MM.1S (cell line): Measurements from ENCODE around the gene IRX6.

Experiments used
- DNase-seq: peaks from one replicate; pipeline ENCODE4 v3.0.0-alpha.2; 2015
- H2AFZ ChIP-seq: fragments of 300-600 bp; sonication (generic); 2 replicates; pipeline ENCODE4 v1.6.0; 2016; ENCODE audit warnings: antibody characterized with exemption, low read length
- H3F3A ChIP-seq: fragments of 300-600 bp; sonication (generic); 2 replicates; pipeline ENCODE4 v1.6.1; 2016; ENCODE audit warnings: mild to moderate bottlenecking, antibody characterized with exemption, low read length, moderate library complexity, mixed read lengths; ENCODE audit not compliant: insufficient read depth
- H3K27ac ChIP-seq: fragments of 300-600 bp; sonication (generic); 2 replicates; pipeline ENCODE4 v1.5.1; 2016; ENCODE audit warnings: mild to moderate bottlenecking, low read length
- H3K27me3 ChIP-seq: fragments of 300-600 bp; sonication (generic); replicated peaks from 2 replicates; pipeline ENCODE4 v1.6.0; 2016; ENCODE audit warnings: low read length; ENCODE audit not compliant: insufficient read depth
- H3K36me3 ChIP-seq: fragments of 300-600 bp; sonication (generic); replicated peaks from 2 replicates; pipeline ENCODE4 v1.6.1; 2016; ENCODE audit warnings: mild to moderate bottlenecking, low read length, mixed read lengths; ENCODE audit not compliant: insufficient read depth
- H3K4me1 ChIP-seq: fragments of 300-600 bp; sonication (generic); 2 replicates; pipeline ENCODE4 v1.6.1; 2016; ENCODE audit warnings: low read length, mixed read lengths
- H3K4me2 ChIP-seq: fragments of 300-600 bp; sonication (generic); 2 replicates; pipeline ENCODE4 v1.6.0; 2016; ENCODE audit warnings: low read depth, low read length
- H3K4me3 ChIP-seq: fragments of 300-600 bp; sonication (generic); 2 replicates; pipeline ENCODE4 v1.5.1; 2016; ENCODE audit warnings: low read length, mixed read lengths
- H3K79me2 ChIP-seq: fragments of 300-600 bp; sonication (generic); 2 replicates; pipeline ENCODE4 v1.6.1; 2016; ENCODE audit warnings: mixed run types, low read length, mixed read lengths
- H3K9ac ChIP-seq: fragments of 300-600 bp; sonication (generic); 2 replicates; pipeline ENCODE4 v1.6.1; 2016; ENCODE audit warnings: low read length, mixed read lengths
- H3K9me2 ChIP-seq: fragments of 300-600 bp; sonication (generic); replicated peaks from 2 replicates; pipeline ENCODE4 v1.6.1; 2016; ENCODE audit warnings: mild to moderate bottlenecking, low read length, mixed read lengths; ENCODE audit not compliant: insufficient read depth
- H3K9me3 ChIP-seq: fragments of 300-600 bp; sonication (generic); replicated peaks from 2 replicates; pipeline ENCODE4 v1.6.1; 2016; ENCODE audit warnings: mild to moderate bottlenecking, low read length, mixed read lengths; ENCODE audit not compliant: insufficient read depth
- H4K20me1 ChIP-seq: fragments of 300-600 bp; sonication (generic); 2 replicates; pipeline ENCODE4 v1.6.1; 2016; ENCODE audit warnings: mild to moderate bottlenecking, low read length, moderate library complexity, mixed read lengths; ENCODE audit not compliant: insufficient read depth
- CTCF ChIP-seq: fragments of 300-600 bp; sonication (generic); IDR thresholded peaks from 2 replicates; pipeline ENCODE4 v1.5.1; 2016; ENCODE audit warnings: antibody characterized with exemption, low read length, mixed read lengths
- EZH2 ChIP-seq: fragments of 300-600 bp; sonication (generic); optimal IDR thresholded peaks from 2 replicates; pipeline ENCODE3; 2017; ENCODE audit warnings: low read depth, mild to moderate bottlenecking, antibody characterized with exemption, low read length, mixed read lengths
- EZH2phosphoT487 ChIP-seq: fragments of 300-600 bp; sonication (generic); IDR thresholded peaks from 2 replicates; pipeline ENCODE4 v1.6.1; 2018; ENCODE audit warnings: antibody characterized with exemption, low read length

Gene IRX6

GRCh38 chr16:55346475-55346874 lies 22.5 kb downstream of the IRX6 start:
- no peak for DNase-seq
- Histone ChIP-seq H3K9ac (no peak overlapping the region), H3K27ac (no peak overlapping the region), H3K4me3 (no peak overlapping the region), H3K27me3 (no peaks in the 10 kb centered on the region), H2AFZ (no peak overlapping the region), H4K20me1 (no peaks in the 10 kb centered on the region), H3F3A (no peaks in the 10 kb centered on the region), H3K9me2 (no peaks in the 10 kb centered on the region), H3K79me2 (no peaks in the 10 kb centered on the region), H3K4me1 (no peaks in the 10 kb centered on the region), H3K4me2 (no peak overlapping the region), H3K36me3 (no peaks in the 10 kb centered on the region), H3K9me3 (no peaks in the 10 kb centered on the region)
- no peak for TF ChIP-seq EZH2phosphoT487

DNA sequence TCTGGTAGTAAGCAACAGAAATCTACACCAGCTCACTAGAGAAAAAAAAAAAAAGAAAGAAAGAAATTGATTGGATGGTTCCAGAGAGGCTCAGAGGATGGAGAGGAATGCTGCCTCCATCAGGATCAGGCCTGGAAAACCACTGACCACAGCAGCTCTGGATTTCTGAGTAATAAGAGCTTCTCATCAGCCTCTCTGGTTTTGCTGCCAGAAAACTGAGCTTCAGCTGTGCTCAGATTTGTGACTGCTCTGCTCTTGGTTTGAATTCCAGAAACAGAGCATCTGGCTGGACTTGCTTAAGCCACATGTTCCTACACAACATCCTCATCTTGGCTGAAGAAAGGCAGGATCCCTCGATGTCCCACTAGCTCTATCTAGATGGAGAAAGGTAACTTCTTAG lies 25.9 kb downstream of the IRX6 start:
- no peaks in the 10 kb centered on the region for H3K9me2 ChIP-seq
- DNase-seq = no peak

DNA sequence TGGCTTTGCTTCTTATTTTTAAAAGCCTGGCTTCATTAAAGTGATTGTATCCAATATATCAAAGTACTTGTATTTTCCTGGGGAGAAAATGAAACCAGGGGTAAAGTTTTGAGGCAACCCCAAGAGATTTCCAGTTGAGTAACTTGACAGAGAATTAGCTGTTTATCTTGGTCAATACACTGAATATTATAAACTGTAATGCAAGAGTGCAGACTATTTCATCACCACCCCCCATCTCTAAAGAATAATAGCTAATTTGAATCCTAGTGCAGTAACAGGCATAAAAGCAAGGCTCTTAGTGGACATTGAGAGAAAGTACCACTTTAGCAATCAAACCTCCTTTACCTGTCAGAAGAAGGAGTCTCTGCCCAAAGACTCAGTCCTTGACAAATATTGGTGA lies 27.0 kb downstream of the IRX6 start:
- H4K20me1 ChIP-seq = no peaks in the 10 kb centered on the region
- no peak overlapping the region for H3K27ac ChIP-seq
- H3K4me3 ChIP-seq = no peak overlapping the region
- no peak for TF ChIP-seq EZH2
- TF ChIP-seq EZH2phosphoT487 = no peak
- no peak for TF ChIP-seq CTCF
- H3K9me2 ChIP-seq = no peaks in the 10 kb centered on the region
- no peaks in the 10 kb centered on the region for H3F3A ChIP-seq
- H3K4me2 ChIP-seq = no peak overlapping the region
- DNase-seq = no peak
- no peaks in the 10 kb centered on the region for H3K9me3 ChIP-seq
- H3K79me2 ChIP-seq = no peaks in the 10 kb centered on the region
- no peak overlapping the region for H3K9ac ChIP-seq
- H2AFZ ChIP-seq = no peak overlapping the region
- H3K27me3 ChIP-seq = no peaks in the 10 kb centered on the region
- no peaks in the 10 kb centered on the region for H3K4me1 ChIP-seq
- no peaks in the 10 kb centered on the region for H3K36me3 ChIP-seq

More for the DNA sequence above, 25.9 kb downstream of the IRX6 start:
- no peak overlapping the region for H3K9ac ChIP-seq
- H3K4me3 ChIP-seq = no peak overlapping the region
- H3K27ac ChIP-seq = no peak overlapping the region
- H3K4me2 ChIP-seq = no peak overlapping the region
- no peaks in the 10 kb centered on the region for H3K9me3 ChIP-seq
- no peaks in the 10 kb centered on the region for H4K20me1 ChIP-seq
- no peaks in the 10 kb centered on the region for H3F3A ChIP-seq
- no peaks in the 10 kb centered on the region for H3K4me1 ChIP-seq
- no peaks in the 10 kb centered on the region for H3K36me3 ChIP-seq
- H3K79me2 ChIP-seq = no peaks in the 10 kb centered on the region
- no peak for TF ChIP-seq CTCF
- TF ChIP-seq EZH2 = no peak
- TF ChIP-seq EZH2phosphoT487 = no peak
- no peak overlapping the region for H2AFZ ChIP-seq
- no peaks in the 10 kb centered on the region for H3K27me3 ChIP-seq

DNA sequence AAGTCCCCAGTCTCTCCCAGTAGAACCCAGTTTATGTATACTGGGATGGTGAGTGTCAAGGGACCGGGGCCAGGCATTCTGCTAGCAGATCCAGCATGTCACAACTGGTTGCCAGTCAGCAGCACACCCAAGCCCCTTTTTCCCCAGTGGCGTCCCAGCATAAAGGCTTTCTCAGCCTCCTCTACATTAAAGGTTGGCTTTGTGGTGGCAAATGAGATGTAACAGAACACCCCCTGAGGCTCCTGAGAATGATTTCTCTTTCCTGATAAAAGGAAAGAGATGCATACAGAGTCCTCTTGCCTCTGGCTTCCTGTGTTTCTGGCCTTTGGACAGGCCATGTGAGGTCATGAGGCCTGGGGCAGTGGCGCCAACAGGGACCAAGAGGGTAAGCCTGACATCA lies 27.9 kb downstream of the IRX6 start:
- no peaks in the 10 kb centered on the region for H3K9me3 ChIP-seq
- H3F3A ChIP-seq = no peaks in the 10 kb centered on the region
- DNase-seq = no peak
- H3K4me3 ChIP-seq = no peak overlapping the region
- no peak overlapping the region for H2AFZ ChIP-seq
- H3K36me3 ChIP-seq = no peaks in the 10 kb centered on the region
- no peak overlapping the region for H3K27ac ChIP-seq
- no peak overlapping the region for H3K9ac ChIP-seq
- no peaks in the 10 kb centered on the region for H3K4me1 ChIP-seq
- H4K20me1 ChIP-seq = no peaks in the 10 kb centered on the region
- no peak for TF ChIP-seq EZH2phosphoT487
- H3K79me2 ChIP-seq = no peaks in the 10 kb centered on the region
- no peaks in the 10 kb centered on the region for H3K9me2 ChIP-seq
- no peaks in the 10 kb centered on the region for H3K27me3 ChIP-seq
- H3K4me2 ChIP-seq = no peak overlapping the region
